ENCODE results near the gene ZNF236.
"Not testable (repeated sequence)": the region's sequence is repeated elsewhere in the genome, so short reads cannot be mapped to it uniquely, and the experiment has no call there.

Gene ZNF236

GRCh38 chr18:76953583-76954233, 131.4 kb downstream of the ZNF236 start:
- peak; percentile 41 to 59 (median 44) for DNase-seq

- DNase-seq = peak in 1 of 3 experiments; percentile 61
Measured at GRCh38 chr18:76955524-76956170, 133.3 kb downstream of the ZNF236 start.

- DNase-seq = no peak
Measured at GRCh38 chr18:76956648-76957047, 134.3 kb downstream of the ZNF236 start.

GRCh38 chr18:76957384-76958355, 135.3 kb downstream of the ZNF236 start:
- no peak for DNase-seq

GRCh38 chr18:76958692-76959341, 136.5 kb downstream of the ZNF236 start:
- peak; percentile 72 to 94 (median 74) for DNase-seq

- DNase-seq = no peak
Measured at GRCh38 chr18:76959605-76960004, 137.2 kb downstream of the ZNF236 start.

- DNase-seq = peak in 1 of 3 experiments; percentile 40
Measured at GRCh38 chr18:76960528-76961035, 138.2 kb downstream of the ZNF236 start.

- no peak for DNase-seq
Measured at GRCh38 chr18:76962851-76963250, 140.5 kb downstream of the ZNF236 start.

GRCh38 chr18:76963936-76964335, 141.6 kb downstream of the ZNF236 start:
- no peak for DNase-seq

- DNase-seq = peak in 1 of 3 experiments; percentile 19
Measured at GRCh38 chr18:76965555-76966151, 143.3 kb downstream of the ZNF236 start.

- DNase-seq = not testable (repeated sequence)
Measured at GRCh38 chr18:76967299-76967698, 144.9 kb downstream of the ZNF236 start.

- DNase-seq = no peak
Measured at GRCh38 chr18:76967721-76968472, 145.5 kb downstream of the ZNF236 start.

- peak in 1 of 3 experiments; percentile 61 for DNase-seq
Measured at GRCh38 chr18:76970770-76971559, 148.6 kb downstream of the ZNF236 start.

GRCh38 chr18:76972241-76972640, 149.9 kb downstream of the ZNF236 start:
- no peak for DNase-seq

GRCh38 chr18:76972846-76973519, 150.6 kb downstream of the ZNF236 start:
- DNase-seq = no peak

- DNase-seq = no peak
Measured at GRCh38 chr18:76973520-76974266, 151.3 kb downstream of the ZNF236 start.

- DNase-seq = no peak
Measured at GRCh38 chr18:76974386-76974785, 152.0 kb downstream of the ZNF236 start.

GRCh38 chr18:76975577-76976110, 153.3 kb downstream of the ZNF236 start:
- DNase-seq = no peak

GRCh38 chr18:76977108-76977621, 154.8 kb downstream of the ZNF236 start:
- DNase-seq = peak in 1 of 3 experiments; percentile 75

Measured in NCI-H1417 (cell line).